ENCODE data around the gene GTF2F2. TPM values are rescaled to one million over a fixed set of nuclear protein-coding genes. Genes with fewer than 3 reads are reported as not detected.
A peak's percentile ranks its signal among the peaks of the same experiment; 100 is the strongest.

The GTF2F2 gene
- polyA plus RNA-seq, 6 donors from 2014 or later, result 3.1 to 13.0 (median 10.2) TPM

GRCh38 chr13:45196096-45196495 is 75.8 kb downstream of the GTF2F2 start:
- Mint-ChIP-seq H3K27ac (no peak overlapping the region), H3K4me1 (peaks cover 25 to 27% (median 25%) of the 10 kb centered on the region in 3 donors), H3K36me3 (peaks cover 6 to 7% of the 10 kb centered on the region in 2 donors), H3K4me3 (peak overlapping the region in 1 of 8 donors; percentile 12), H3K9me3 (no peaks in the 10 kb centered on the region), H3K27me3 (no peaks in the 10 kb centered on the region)
- no peak for ATAC-seq (ENCODE audit: low read depth in 2 of 2)
- no peak for DNase-seq

- Mint-ChIP-seq H3K4me1 (peaks cover 25 to 28% (median 25%) of the 10 kb centered on the region in 3 donors), H3K27me3 (no peaks in the 10 kb centered on the region), H3K36me3 (peaks cover 7 to 9% of the 10 kb centered on the region in 2 donors), H3K27ac (peak overlapping the region in 1 of 6 donors; percentile 93), H3K9me3 (no peaks in the 10 kb centered on the region), H3K4me3 (peak overlapping the region in 1 of 8 donors; percentile 18)
- DNase-seq, result no peak
- ATAC-seq (ENCODE audit: low read depth in 2 of 2), result no peak
These were observed 76.3 kb downstream of the GTF2F2 start for GRCh38 chr13:45196622-45197021.

GRCh38 chr13:45198041-45198440 is 77.7 kb downstream of the GTF2F2 start:
- H3K9me3 Mint-ChIP-seq, result peaks cover 0 to 4% (median 0%) of the 10 kb centered on the region in 7 donors
- ATAC-seq (ENCODE audit: low read depth in 2 of 2), result no peak
- no peaks in the 10 kb centered on the region for H3K27me3 Mint-ChIP-seq
- no peak overlapping the region for H3K4me3 Mint-ChIP-seq
- no peak overlapping the region for H3K27ac Mint-ChIP-seq
- H3K4me1 Mint-ChIP-seq, result peaks cover 25 to 32% (median 29%) of the 10 kb centered on the region in 3 donors
- no peak for DNase-seq
- H3K36me3 Mint-ChIP-seq, result peaks cover 7 to 16% of the 10 kb centered on the region in 2 donors

GRCh38 chr13:45198924-45199323 is 78.6 kb downstream of the GTF2F2 start:
- ATAC-seq (ENCODE audit: low read depth in 2 of 2) (no peak), DNase-seq (no peak)
- Mint-ChIP-seq H3K9me3 (peaks cover 0 to 4% (median 0%) of the 10 kb centered on the region in 7 donors), H3K4me3 (no peak overlapping the region), H3K4me1 (peaks cover 25 to 32% (median 29%) of the 10 kb centered on the region in 3 donors), H3K36me3 (peaks cover 7 to 16% of the 10 kb centered on the region in 2 donors), H3K27me3 (no peaks in the 10 kb centered on the region), H3K27ac (no peak overlapping the region)

GRCh38 chr13:45199711-45200110 is 79.4 kb downstream of the GTF2F2 start:
- H3K36me3 Mint-ChIP-seq, result peaks cover 7 to 16% of the 10 kb centered on the region in 2 donors
- peaks cover 21 to 33% (median 30%) of the 10 kb centered on the region in 3 donors for H3K4me1 Mint-ChIP-seq
- ATAC-seq (ENCODE audit: low read depth in 2 of 2), result no peak
- no peak for DNase-seq
- peak overlapping the region in 4 of 6 donors; percentile 2 to 57 (median 16) for H3K27ac Mint-ChIP-seq
- H3K27me3 Mint-ChIP-seq, result no peaks in the 10 kb centered on the region
- peaks cover 0 to 4% (median 0%) of the 10 kb centered on the region in 7 donors for H3K9me3 Mint-ChIP-seq
- no peak overlapping the region for H3K4me3 Mint-ChIP-seq

- ATAC-seq (ENCODE audit: low read depth in 2 of 2) (no peak), DNase-seq (no peak)
- Mint-ChIP-seq H3K36me3 (peaks cover 7 to 16% of the 10 kb centered on the region in 2 donors), H3K27ac (peak within 1 kb of the TSS in 3 of 6 donors; percentile 22 to 79 (median 62)), H3K4me1 (peaks cover 19 to 30% (median 30%) of the 10 kb centered on the region in 3 donors), H3K4me3 (no peak within 1 kb of the TSS), H3K27me3 (no peaks in the 10 kb centered on the region), H3K9me3 (peaks cover 0 to 4% (median 0%) of the 10 kb centered on the region in 7 donors)
These were observed 80.5 kb downstream of the GTF2F2 start, which contains the start of gene KCTD4 for GRCh38 chr13:45200701-45201232. Gene KCTD4, minus strand, starts transcription at chr13:45201045. Its CDS starts 6,478 bp downstream, at chr13:45194567.

- H3K36me3 Mint-ChIP-seq, result peaks cover 11 to 22% of the 10 kb centered on the region in 2 donors
- H3K9me3 Mint-ChIP-seq, result peaks cover 0 to 4% (median 0%) of the 10 kb centered on the region in 7 donors
- H3K27ac Mint-ChIP-seq, result peak overlapping the region in 2 of 6 donors; percentile 13 to 74
- H3K4me3 Mint-ChIP-seq, result no peak overlapping the region
- peaks cover 4 to 15% (median 11%) of the 10 kb centered on the region in 3 donors for H3K4me1 Mint-ChIP-seq
- ATAC-seq (ENCODE audit: low read depth in 2 of 2) (peak in 1 of 2 donors; percentile 40), DNase-seq (no peak)
- H3K27me3 Mint-ChIP-seq, result no peaks in the 10 kb centered on the region
These were observed 84.8 kb downstream of the GTF2F2 start for GRCh38 chr13:45205124-45205523.

- no peak overlapping the region for H3K27ac Mint-ChIP-seq
- DNase-seq, result no peak
- ATAC-seq (ENCODE audit: low read depth in 2 of 2), result no peak
- H3K9me3 Mint-ChIP-seq, result peaks cover 0 to 4% (median 0%) of the 10 kb centered on the region in 7 donors
- no peaks in the 10 kb centered on the region for H3K27me3 Mint-ChIP-seq
- H3K4me3 Mint-ChIP-seq, result no peak overlapping the region
- peaks cover 4 to 19% (median 15%) of the 10 kb centered on the region in 3 donors for H3K4me1 Mint-ChIP-seq
- H3K36me3 Mint-ChIP-seq, result peaks cover 20 to 31% of the 10 kb centered on the region in 2 donors
These were observed 86.0 kb downstream of the GTF2F2 start for GRCh38 chr13:45206340-45206739.

- DNase-seq, result no peak
- H3K27ac Mint-ChIP-seq, result no peak overlapping the region
- peaks cover 4 to 20% (median 9%) of the 10 kb centered on the region in 3 donors for H3K4me1 Mint-ChIP-seq
- H3K27me3 Mint-ChIP-seq, result no peaks in the 10 kb centered on the region
- peaks cover 0 to 2% (median 0%) of the 10 kb centered on the region in 7 donors for H3K9me3 Mint-ChIP-seq
- ATAC-seq (ENCODE audit: low read depth in 2 of 2), result no peak
- H3K36me3 Mint-ChIP-seq, result peaks cover 20 to 23% of the 10 kb centered on the region in 2 donors
- no peak overlapping the region for H3K4me3 Mint-ChIP-seq
These were observed 87.0 kb downstream of the GTF2F2 start for GRCh38 chr13:45207319-45207718.

- DNase-seq (no peak), ATAC-seq (ENCODE audit: low read depth in 2 of 2) (no peak)
- Mint-ChIP-seq H3K4me1 (peaks cover 4 to 19% (median 9%) of the 10 kb centered on the region in 3 donors), H3K27me3 (no peaks in the 10 kb centered on the region), H3K9me3 (peaks cover 0 to 2% (median 0%) of the 10 kb centered on the region in 7 donors), H3K36me3 (peaks cover 20 to 21% of the 10 kb centered on the region in 2 donors), H3K27ac (peak overlapping the region in 1 of 6 donors; percentile 34), H3K4me3 (no peak overlapping the region)
These were observed 87.8 kb downstream of the GTF2F2 start for GRCh38 chr13:45208132-45208531.

- DNase-seq (no peak), ATAC-seq (ENCODE audit: low read depth in 2 of 2) (no peak)
- Mint-ChIP-seq H3K4me3 (no peak overlapping the region), H3K27me3 (no peaks in the 10 kb centered on the region), H3K4me1 (peaks cover 4 to 19% (median 9%) of the 10 kb centered on the region in 3 donors), H3K36me3 (peaks cover 20 to 24% of the 10 kb centered on the region in 2 donors), H3K9me3 (peaks cover 0 to 2% (median 0%) of the 10 kb centered on the region in 7 donors), H3K27ac (no peak overlapping the region)
These were observed 88.9 kb downstream of the GTF2F2 start for GRCh38 chr13:45209229-45209628.

GRCh38 chr13:45215392-45216077 is 95.2 kb downstream of the GTF2F2 start:
- peak overlapping the region in 1 of 8 donors; percentile 13 for H3K4me3 Mint-ChIP-seq
- ATAC-seq (ENCODE audit: low read depth in 2 of 2) (no peak), DNase-seq (no peak)
- peaks cover 6 to 15% (median 13%) of the 10 kb centered on the region in 3 donors for H3K4me1 Mint-ChIP-seq
- peaks cover 0 to 1% (median 0%) of the 10 kb centered on the region in 7 donors for H3K9me3 Mint-ChIP-seq
- peaks cover 5 to 13% of the 10 kb centered on the region in 2 donors for H3K36me3 Mint-ChIP-seq
- H3K27me3 Mint-ChIP-seq, result no peaks in the 10 kb centered on the region
- peak overlapping the region in 1 of 6 donors; percentile 57 for H3K27ac Mint-ChIP-seq

- no peak for ATAC-seq (ENCODE audit: low read depth in 2 of 2)
- Mint-ChIP-seq H3K27ac (peak overlapping the region in 1 of 6 donors; percentile 70), H3K9me3 (peaks cover 0 to 1% (median 0%) of the 10 kb centered on the region in 7 donors), H3K4me1 (peaks cover 6 to 13% (median 11%) of the 10 kb centered on the region in 3 donors), H3K36me3 (peaks cover 3 to 8% of the 10 kb centered on the region in 2 donors), H3K4me3 (no peak overlapping the region), H3K27me3 (no peaks in the 10 kb centered on the region)
- no peak for DNase-seq
These were observed 95.9 kb downstream of the GTF2F2 start for GRCh38 chr13:45216193-45216592.
